ENCODE data around the gene PSMD12.

PSMD12 gene

DNA sequence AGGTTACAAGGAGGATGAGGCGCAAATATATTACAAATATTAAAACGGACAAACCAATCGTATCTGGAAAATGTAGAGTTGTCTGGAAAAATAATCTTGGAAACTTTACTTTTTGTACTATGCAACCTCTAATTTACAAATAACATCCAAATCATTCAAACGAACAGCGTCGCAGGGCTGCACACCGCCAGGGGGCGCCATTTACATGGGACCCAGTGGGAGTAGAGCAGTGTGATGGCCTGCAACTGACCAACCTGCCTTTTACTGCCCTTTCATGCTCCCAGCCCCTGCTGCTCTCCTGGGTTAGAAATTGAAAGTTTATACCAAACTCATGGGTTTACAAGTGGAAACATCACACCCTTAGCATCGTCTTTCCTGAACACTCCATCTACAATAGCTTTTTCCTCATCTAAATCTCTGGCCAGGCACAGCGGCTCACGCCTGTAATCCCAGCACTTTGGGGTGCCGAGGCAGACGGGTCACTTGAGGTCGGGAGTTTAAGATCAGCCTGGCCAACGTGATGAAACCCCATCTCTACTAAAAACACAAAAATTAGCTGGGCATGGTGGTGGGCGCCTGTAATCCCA lies 20.7 kb upstream of the PSMD12 start:
- peak; percentile 48 to 71 for DNase-seq

DNA sequence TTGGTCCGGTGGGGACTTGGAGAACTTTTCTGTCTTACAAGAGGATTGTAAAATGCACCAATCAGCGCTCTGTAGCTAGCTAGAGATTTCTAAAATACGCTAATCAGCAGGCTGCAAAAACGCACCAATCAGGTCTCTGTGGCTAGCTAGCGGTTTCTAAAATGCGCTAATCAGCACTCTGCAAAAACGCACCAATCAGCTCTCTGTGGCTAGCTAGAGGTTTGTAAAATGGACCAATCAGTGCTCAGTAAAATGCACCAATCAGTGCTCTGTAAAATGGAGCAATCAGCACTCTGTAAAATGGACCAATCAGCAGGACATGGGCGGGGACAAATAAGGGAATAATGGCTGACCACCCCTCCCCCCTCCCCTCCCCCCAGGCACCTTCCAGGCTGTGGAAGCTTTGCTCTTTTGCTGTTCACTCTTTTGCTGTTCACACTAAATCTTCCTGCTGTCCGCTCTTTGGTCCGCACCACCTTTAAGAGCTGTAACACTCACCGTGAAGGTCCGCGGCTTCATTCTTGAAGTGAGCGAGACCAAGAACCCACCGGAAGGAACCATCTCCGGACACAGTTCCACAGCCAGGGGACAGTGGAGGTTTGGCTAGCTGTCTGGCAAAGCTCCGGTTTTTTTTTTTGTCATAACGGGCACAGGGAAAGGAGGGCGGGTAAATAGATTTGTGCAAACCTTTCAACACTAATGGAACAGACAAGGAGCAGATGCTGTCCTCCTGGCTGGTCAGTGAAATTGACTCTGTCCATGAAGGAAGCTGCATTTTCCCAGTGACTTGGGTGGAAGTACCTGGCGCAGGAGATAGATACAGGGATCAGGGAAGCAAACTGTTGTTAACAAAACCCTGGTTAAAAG lies 19.0 kb upstream of the PSMD12 start:
- DNase-seq, result no peak

DNA sequence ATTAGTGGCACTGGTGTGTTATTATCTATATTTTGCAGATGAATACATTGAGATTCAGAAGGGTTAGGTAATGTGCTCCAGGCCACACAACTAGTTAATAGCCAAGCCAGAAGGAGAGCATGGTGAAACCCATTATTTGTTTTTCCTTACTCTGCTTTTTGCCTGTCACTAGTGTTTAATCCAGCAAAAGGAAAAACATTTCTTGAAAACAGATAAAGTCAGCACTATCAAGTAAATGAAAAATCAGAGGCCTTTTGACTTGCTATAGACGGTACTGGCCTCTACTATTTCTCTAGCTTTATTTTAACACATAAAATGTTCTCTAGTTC lies 15.5 kb upstream of the PSMD12 start:
- DNase-seq, result no peak

DNA sequence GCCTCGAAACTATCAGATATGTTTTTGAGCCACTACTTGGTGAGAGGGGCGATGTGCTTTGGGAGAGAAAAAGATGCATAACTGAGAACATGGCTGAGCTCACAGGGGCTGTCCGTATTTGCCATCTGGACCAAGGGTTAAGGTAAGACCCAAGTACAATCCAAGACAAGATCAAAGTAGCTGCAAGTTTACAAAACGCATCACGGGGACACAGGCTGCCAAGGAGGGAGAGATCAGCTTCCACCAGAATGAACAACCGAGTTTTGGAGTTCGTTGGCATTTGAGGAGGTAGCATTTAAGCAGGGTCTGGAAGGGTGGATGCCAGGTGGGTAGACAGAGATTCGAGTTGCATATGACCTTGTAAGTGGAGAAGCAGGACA lies 12.9 kb upstream of the PSMD12 start:
- DNase-seq, result no peak

DNA sequence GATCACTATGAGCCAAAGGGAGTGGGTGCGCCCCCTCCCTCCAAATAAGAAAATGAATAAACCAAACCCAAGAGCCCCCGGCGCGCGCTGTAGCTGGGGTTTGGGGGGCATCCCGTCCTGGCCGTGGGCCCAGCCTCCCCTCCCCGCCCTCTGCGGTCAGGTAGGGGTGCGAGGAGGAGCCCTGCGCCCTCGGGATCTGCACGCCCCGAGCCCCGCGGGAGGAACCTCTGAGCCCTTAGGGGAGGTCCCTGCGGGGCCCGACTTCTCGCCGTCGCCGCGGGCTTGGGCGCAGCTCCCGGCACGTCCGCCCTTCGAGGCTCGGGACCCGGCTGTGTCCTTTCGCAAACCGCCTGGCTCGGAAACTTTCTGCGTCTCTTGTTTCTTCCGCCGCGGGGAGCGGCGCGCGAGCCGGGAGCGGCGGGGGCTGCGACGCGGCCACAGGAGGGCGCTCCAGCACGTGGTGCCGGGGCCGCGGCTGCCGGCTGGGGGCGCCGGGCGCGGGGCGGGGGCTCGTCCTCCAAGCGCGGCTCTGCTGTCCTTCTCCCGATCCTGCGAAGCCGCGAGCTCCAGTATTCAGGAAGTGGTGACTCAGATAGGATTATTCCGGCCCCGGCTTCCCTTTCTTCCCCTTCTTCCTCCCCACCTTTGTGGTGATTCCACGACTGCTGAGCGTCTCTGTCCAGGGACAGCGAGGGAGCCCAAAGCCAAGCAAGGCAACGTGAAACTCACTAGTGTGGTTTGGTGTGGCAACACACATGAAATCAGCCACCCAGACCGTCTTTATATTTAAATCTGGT lies 12.3 kb upstream of the PSMD12 start:
- peak; percentile 72 to 85 for DNase-seq

DNA sequence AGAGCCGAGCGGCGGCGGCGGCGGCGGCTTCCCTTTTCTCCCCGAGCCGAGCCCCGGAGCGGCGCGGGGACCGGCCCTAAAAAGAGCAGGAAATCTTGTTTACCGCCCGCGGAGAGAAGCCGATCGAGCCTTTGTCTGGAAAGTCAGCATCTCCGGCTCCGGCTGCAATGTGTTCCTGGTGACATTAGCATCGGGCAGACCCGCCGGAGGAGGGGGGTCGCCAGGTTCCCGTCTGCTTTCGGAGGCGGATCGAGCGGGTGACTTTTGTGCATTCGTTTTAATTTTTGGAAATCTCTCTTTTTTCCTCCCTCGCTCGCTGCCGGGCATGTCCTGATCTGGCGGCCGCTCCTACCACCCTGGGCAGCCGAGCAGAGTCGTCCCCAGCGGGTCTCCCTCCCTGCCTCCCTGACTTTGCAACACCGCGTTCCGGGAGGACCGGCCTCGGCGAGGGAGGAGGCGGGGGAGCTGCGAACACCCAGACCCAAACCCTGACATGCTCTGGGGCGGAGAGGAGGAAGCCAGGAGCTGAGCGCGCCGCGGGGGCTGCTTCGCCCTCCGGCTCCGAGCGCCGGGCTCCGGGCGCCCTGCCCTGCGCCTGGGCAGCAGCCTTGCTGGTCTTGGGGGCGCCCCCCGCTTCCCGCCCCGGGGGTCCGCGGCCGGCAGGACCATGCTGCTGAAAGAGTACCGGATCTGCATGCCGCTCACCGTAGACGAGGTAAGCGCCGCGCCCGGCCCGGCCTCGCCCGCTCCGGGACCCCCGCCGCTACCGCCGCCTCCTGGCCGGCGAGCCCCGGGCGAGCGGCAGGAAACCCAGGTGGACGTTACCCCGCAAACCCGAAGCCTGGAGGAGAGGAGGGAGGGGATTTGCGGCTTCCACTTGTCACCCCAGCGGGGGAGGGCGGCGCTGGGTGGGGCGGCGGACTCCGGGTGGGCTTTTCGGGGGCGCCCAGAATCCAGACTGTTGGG lies 11.4 kb upstream of the PSMD12 start:
- peak; percentile 33 to 57 for DNase-seq

DNA sequence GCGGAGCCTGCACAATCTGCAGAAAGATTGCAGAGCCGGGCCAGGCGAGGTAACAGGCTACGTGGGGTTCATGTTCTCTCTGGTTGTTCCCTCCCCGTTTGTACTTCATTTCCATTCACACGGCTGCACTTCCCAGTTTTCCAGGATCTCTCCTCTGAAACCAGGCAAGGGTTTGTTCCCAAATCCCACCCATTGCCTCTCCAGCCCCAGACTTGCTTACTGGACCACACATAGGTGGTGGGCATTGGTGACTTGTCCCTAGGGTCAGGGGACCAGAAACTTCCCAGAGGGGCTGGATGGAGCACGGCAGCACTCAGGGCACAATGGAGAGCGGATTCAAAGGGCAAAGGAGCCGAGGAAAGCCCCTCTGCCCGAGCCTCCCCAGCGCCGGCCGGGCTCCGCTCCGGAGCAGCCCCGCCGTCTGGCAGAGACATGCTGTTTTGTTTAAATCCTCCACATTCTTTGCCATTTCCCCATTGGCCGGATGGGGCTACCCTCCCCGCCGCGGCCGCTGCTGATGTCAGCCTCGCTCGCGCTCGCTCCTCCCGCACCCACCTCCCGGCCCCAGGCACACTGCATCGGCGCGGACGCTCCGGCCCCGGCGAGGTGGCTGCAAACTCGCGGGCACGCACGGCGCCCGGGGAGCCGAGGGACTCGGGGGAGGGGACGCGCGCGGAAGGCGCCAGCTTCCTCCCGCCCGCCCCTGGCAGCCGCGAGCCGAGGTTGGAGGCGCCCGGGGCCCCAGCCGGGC lies 10.5 kb upstream of the PSMD12 start, which contains the start of gene PITPNC1:
TSS of gene PITPNC1 (plus strand) at position 545 of the 751 bp plus-strand sequence.
- DNase-seq, result peak; percentile 85 to 91

DNA sequence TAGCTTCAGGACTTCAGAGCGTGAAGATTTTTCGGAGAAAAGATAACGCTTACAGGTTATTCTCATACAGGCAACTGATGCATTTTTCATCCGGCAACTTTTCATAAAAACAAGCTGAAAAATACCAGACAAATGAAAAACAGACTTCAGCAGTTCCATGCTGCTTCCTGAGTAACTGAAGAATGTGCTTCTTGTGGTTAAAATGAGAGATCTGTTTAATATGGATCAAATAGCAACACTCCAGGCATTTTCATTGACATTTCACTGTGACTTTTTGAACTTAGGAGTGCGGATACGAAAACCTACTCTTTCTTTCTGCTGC lies 10.0 kb upstream of the PSMD12 start:
- no peak for DNase-seq

DNA sequence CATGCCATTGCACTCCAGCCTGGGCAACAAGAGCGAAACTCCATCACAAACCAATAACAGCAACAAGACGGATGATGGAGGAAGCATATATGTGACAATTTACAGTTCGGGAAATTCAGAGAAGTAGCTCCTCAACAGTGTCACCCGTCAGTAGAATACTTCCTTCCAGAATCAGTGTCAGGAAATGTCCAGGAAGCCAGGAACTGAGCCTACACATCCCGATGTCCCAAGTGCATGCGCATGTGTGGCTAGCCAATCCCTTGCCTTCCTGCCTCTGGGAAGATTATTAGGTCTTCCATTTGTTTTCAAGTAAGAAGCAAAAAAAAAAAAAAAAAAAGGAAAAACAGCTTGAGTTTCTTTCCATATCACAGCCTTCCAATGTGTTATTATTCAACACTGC lies 9.3 kb upstream of the PSMD12 start:
- DNase-seq, result no peak

DNA sequence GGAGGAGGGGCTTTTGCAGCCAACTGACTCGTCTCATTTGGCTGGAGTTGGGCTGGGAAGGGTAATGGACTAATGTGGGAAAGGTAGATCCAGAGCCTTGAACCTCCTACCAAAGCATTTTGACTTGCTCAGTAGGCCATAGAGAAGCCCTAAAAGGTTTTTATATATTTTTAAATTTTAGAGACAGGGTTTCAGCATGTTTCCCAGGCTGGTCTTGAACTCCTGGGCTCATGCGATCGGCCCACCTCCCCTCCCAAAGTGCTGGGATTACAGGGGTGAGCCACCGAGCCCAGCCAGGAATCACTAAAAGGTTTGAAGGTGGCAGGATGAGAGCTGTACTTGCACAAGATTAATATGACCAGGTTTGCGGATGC lies 8.7 kb upstream of the PSMD12 start:
- no peak for DNase-seq

DNA sequence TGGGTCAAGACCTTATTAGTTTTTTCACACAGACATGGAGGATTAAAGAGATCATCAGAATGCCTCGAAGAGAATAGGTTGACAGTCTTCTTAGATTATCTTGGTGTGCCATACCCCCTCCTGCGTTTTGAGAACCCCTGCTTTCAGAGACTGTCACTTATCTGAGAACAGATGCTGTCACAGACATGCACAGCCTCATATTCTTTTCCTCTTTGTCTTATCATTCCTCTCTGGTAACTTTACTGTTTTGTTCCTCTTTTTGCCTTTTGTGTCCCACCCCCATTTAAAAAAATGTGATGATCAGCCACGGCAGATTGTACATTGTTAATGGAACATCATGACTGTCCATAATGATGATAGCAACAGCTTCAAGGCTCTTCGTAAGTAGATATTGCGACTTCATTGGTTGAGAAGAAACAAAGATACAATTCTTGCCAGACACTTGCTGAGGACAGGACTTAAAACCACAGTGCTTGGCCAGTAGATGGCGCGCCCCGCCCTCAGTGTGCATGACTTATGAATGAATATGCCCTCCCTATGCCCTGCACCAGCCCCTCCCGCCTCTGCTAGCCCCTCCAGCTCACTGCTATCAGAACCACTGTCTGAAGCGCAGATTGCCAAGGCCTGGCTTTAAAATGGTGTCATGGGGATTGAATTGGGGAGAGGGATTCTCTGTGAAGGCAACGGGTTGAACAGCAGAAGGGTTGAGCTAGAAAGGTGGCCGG lies 8.1 kb upstream of the PSMD12 start:
- DNase-seq, result peak; percentile 87 to 90

DNA sequence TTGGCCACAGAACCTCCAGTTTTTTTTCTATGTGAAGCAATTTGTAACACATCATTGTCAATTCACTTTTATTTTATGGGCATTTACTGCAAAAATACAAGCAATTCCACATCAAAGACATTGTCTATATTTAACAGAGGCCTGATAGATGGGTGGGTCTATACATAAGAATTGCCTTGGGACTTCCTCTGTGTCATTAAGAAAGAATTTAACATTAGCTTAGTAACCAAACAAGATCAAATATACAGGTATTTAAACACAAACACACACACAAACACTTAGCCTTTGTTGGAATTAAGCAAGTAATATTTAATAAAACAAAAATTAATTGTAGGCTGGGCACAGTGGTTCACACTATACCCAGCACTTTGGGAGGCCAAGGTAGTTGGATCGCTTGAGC lies 6.4 kb upstream of the PSMD12 start:
- DNase-seq, result no peak

DNA sequence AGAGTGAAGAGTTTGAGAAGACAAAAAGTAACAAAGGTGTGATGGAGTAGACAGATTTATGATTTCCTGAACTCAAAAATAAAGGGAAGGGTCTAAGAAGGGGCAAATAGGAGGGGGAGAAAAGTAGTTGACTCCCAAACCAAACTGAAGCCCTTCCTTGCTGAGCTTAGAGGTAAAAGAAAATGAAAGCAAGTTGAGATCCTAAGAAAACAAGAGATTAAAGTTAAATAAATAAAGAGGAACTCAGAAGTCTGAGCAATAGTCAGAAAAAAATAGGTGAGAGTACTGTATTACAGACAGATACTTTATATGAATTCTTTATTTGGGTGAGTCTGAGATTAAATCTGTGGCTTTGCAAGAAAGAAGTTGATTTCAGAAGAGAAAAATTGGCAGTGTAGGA lies 3.3 kb upstream of the PSMD12 start:
- no peak for DNase-seq

DNA sequence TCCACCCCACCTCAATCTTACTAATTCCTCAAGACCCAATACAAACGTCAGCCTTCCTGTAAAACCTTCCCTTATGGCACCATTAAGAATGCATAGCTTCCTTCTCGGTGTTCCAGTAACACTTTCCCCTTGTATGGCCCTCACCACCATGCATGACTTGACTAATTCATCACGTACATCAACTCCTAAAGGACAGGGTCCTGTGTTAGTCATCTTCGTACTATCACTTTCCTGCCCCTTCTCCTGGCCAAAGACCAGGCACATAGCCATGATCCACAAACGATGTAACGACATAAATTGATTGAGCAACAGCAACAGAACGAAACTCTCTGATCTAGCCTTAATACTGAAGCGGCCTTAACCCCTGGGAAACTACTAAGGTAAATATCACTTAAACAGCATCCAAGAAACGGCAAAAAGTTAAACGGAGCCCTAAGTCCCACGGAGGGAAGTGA lies 612 bp downstream of the PSMD12 start:
- DNase-seq, result peak; percentile 39 to 68

DNA sequence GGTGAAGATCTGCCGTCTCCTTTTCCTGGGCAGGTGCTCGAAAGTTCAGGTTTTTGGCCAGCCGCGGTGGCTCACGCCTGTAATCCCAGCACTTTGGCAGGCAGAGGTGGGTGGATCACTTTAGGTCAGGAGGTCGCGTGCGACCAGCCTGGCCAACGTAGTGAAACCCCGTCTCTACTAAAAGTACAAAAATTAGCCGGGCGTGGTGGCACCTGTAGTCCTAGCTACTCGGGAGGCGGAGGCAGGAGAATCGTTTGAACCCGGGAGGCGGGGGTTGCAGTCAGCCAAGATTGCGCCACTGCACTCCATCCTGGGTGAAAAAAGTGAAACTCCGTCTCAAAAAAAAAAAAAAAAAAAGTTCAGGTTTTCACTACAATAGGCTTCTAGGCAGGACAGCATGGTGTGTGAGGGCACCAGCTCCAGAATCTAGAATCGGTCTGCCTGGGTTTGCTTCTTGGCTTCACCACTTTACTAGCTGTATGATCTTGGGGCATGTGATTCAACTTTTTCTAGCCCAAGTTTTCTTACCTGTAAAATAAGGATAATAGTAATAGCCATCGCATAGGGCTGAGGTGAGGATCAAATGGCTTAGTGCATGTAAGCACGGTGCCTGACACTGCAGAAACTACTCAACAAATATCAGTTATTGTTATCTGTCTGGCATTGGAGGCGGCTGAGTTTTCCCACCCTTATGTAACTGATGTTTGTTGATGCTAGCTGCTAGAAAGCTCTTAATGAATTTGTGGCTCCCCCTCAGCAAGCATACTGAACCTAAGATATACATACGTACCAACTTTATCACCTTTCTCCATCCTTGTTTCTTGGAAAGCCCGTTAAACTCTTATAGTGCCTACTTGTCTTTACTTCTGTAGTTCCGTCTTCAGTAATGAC lies 1.3 kb downstream of the PSMD12 start:
- DNase-seq, result peak in 1 of 2 donors; percentile 40

DNA sequence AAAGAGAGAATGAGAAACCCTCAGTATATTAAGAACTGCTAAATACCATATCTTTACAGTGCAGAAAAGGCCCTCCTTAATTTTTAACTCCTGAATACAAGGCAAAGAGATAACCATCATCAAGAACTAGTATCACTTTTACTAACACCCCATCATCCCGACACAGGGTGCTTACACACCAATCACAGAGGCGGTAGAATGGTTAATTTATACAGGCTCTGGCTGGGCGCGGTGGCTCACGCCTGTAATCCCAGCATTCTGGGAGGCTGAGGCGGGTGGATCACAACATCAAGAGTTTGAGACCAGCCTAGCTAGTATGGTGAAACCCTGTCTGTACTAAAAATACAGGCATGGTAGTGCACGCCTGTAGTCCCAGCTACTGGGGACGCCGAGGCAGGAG lies 4.2 kb downstream of the PSMD12 start:
- DNase-seq, result no peak

DNA sequence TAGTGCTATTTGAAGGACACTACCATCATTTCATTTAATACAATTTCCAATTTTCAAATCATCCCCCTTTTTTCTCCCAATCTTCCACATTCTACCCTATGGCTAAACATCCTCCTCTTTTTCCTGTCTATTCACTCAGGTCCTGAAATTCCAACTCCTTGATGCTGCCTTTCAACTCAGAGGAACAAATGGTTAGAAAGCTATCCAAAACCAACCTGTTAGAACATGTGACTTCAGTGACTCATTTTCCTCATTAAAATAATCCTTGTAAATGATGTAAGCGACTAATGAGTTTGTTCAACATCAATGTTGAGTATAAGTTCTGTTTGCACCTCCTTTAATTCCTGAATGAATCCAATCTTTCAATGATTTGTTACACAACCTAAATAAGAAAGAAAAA lies 5.5 kb downstream of the PSMD12 start:
- no peak for DNase-seq

DNA sequence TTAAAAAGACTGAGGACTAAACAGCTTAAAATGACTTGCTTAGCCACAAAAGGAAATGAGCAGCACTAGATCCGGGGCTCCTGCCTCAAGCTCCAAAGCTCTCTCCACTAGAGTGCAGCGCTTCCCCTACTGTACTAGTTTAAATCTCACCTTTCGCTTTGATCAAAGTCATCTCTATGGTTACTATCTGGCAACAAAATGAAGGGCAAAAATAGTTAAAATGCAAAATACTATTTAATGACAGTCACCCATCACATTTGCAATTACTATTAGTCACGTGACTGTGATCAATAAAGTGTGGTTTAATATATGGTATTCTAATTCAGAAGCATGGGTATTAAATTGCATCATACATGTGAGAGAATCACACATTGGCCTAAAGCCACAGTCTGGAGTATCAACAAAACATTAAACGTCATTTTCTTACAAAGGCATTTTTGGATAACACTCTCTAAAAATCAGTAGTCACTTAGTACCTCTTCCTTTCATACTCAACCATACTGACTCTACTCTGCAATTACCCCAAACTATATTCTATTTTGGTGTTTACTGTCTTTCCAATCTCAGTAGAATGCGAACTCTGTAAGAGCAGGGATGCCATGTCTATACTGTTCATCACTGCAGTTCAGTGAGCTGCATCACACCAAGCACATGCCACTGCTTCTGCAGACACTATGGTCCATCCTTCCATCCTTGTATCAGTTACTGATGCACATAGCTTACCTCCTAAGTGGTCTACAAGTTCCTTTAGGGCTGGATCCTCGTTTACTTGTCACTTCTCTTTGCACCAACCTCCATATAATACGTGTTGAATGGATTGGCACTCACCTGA lies 6.2 kb downstream of the PSMD12 start:
- DNase-seq, result peak; percentile 57 to 78

DNA sequence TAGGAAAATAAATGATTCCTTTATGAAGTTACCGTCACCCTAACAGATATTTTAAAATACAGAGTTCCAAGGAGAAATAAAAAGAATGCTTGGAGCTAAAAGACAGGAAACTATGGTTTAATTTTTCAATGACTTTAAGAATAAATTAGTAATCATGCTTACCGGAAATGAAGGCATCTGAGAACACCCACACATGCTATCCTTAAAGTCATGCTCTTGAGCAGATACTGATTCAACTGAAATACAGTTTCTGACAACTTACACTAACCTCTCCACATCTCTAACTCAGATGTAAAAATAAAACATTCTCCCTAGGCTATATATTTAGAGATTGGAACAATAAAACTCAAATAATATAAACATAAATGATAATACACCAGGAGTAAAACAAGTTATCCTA lies 7.8 kb downstream of the PSMD12 start:
- peak in 1 of 2 donors; percentile 30 for DNase-seq

All from CD4-positive, alpha-beta T cell treated with Interferon alpha-2 for 1 hour (primary cell).